Neuronal stem cell (in vitro differentiated cells): ENCODE data around the gene C3orf70.
A peak's percentile ranks its signal among the peaks of the same experiment; 100 is the strongest.

Experiments
- DNase-seq: peaks from one replicate; pipeline ENCODE4 v3.0.0-alpha.2; 2013; ENCODE audit warnings: low spot score
- H2AFZ ChIP-seq: one replicate; pipeline ENCODE4 v1.6.1; 2013; ENCODE audit warnings: mild to moderate bottlenecking, low read length, inconsistent platforms
- H2AK5ac ChIP-seq: 2 replicates; pipeline ENCODE4 v1.6.1; 2013; ENCODE audit warnings: low read depth, mild to moderate bottlenecking, inconsistent platforms, low read length, moderate library complexity, mixed read lengths
- H2BK120ac ChIP-seq: 2 replicates; pipeline ENCODE4 v1.6.1; 2013; ENCODE audit warnings: low read depth, mild to moderate bottlenecking, inconsistent platforms, low read length, moderate library complexity, mixed read lengths
- H2BK12ac ChIP-seq: one replicate; pipeline ENCODE4 v1.6.1; 2013; ENCODE audit warnings: low read length, inconsistent platforms
- H2BK15ac ChIP-seq: 2 replicates; pipeline ENCODE4 v1.6.1; 2013; ENCODE audit warnings: mild to moderate bottlenecking, low read length, inconsistent platforms, mixed read lengths
- H2BK5ac ChIP-seq: one replicate; pipeline ENCODE4 v1.6.1; 2013; ENCODE audit warnings: inconsistent platforms, mild to moderate bottlenecking, low read length, moderate library complexity
- H3K14ac ChIP-seq: one replicate; pipeline ENCODE4 v1.6.1; 2013; ENCODE audit warnings: low read length, inconsistent platforms
- H3K18ac ChIP-seq: 2 replicates; pipeline ENCODE4 v1.6.1; 2013; ENCODE audit warnings: low read length, inconsistent platforms
- H3K23ac ChIP-seq: 2 replicates; pipeline ENCODE4 v1.6.1; 2013; ENCODE audit warnings: low read depth, mild to moderate bottlenecking, mixed read lengths, low read length, inconsistent platforms; ENCODE audit not compliant: poor library complexity
- H3K27ac ChIP-seq: replicated peaks from 3 replicates; pipeline ENCODE4 v1.5.1; 2013; ENCODE audit warnings: low read length, inconsistent platforms
- H3K27me3 ChIP-seq, 3 experiments: 2 replicates each; pipeline ENCODE4 v1.6.1; 2013; ENCODE audit warnings: low read length in 3 of 3, mild to moderate bottlenecking in 2 of 3, inconsistent platforms in 1 of 3, low read depth in 1 of 3, mixed read lengths in 1 of 3, moderate library complexity in 1 of 3; ENCODE audit not compliant: control insufficient read depth in 3 of 3, insufficient read depth in 3 of 3
- H3K36me3 ChIP-seq, 2 donors: replicated peaks in 1 of 2; 2 replicates each; pipeline ENCODE4 v1.6.1; 2013; ENCODE audit warnings: low read length in 2 of 2; ENCODE audit not compliant: control insufficient read depth in 2 of 2, insufficient read depth in 2 of 2
- H3K4ac ChIP-seq: 2 replicates; pipeline ENCODE4 v1.6.1; 2013; ENCODE audit warnings: inconsistent platforms, mild to moderate bottlenecking, low read length, moderate library complexity
- H3K4me1 ChIP-seq, 2 donors: 1 replicate in 1 of 2; 2 replicates in 1 of 2; pipeline ENCODE4 v1.6.1; 2013; ENCODE audit warnings: low read length in 2 of 2, low read depth in 1 of 2; ENCODE audit not compliant: control insufficient read depth in 2 of 2, insufficient read depth in 1 of 2
- H3K4me2 ChIP-seq: one replicate; pipeline ENCODE4 v1.6.1; 2013; ENCODE audit warnings: mild to moderate bottlenecking, low read length, inconsistent platforms; ENCODE audit not compliant: insufficient read depth, poor library complexity, severe bottlenecking
- H3K4me3 ChIP-seq, 2 donors: 2 replicates each; pipeline ENCODE4 v1.5.1; 2013; ENCODE audit warnings: low read length in 2 of 2, mild to moderate bottlenecking in 2 of 2, inconsistent platforms in 1 of 2, moderate library complexity in 1 of 2
- H3K79me1 ChIP-seq: one replicate; pipeline ENCODE4 v1.6.1; 2013; ENCODE audit warnings: low read depth, mild to moderate bottlenecking, inconsistent platforms, low read length, moderate library complexity
- H3K9ac ChIP-seq: one replicate; pipeline ENCODE4 v1.6.1; 2013; ENCODE audit warnings: mild to moderate bottlenecking, low read depth, low read length, inconsistent platforms; ENCODE audit not compliant: poor library complexity
- H3K9me3 ChIP-seq, 2 donors: replicated peaks in 1 of 2; 2 replicates each; pipeline versions ENCODE3 to v1.6.1; 2013; ENCODE audit warnings: low read length in 2 of 2, mild to moderate bottlenecking in 2 of 2, inconsistent platforms in 1 of 2, low read depth in 1 of 2, mixed read lengths in 1 of 2, moderate library complexity in 1 of 2; ENCODE audit not compliant: control insufficient read depth in 2 of 2, insufficient read depth in 1 of 2
- H4K8ac ChIP-seq: one replicate; pipeline ENCODE4 v1.6.1; 2013; ENCODE audit warnings: low read depth, mild to moderate bottlenecking, inconsistent platforms, low read length, moderate library complexity
- H4K91ac ChIP-seq: one replicate; pipeline ENCODE4 v1.6.1; 2013; ENCODE audit warnings: low read length, low read depth, mild to moderate bottlenecking, inconsistent platforms; ENCODE audit not compliant: poor library complexity
- WGBS, 2 donors: extraction: QIAGEN DNeasy Blood & Tissue Kit; methylation state at CpG; one replicate each; pipeline ENCODE4 v1.1.7; 2013; ENCODE audit warnings: missing lambda C conversion rate in 2 of 2, mixed read lengths in 1 of 2; ENCODE audit not compliant: insufficient read length in 2 of 2, insufficient replicate concordance in 1 of 2; ENCODE audit errors: extremely low coverage in 2 of 2; 5-methylcytosine and 5-hydroxymethylcytosine counted together

C3orf70 gene

DNA sequence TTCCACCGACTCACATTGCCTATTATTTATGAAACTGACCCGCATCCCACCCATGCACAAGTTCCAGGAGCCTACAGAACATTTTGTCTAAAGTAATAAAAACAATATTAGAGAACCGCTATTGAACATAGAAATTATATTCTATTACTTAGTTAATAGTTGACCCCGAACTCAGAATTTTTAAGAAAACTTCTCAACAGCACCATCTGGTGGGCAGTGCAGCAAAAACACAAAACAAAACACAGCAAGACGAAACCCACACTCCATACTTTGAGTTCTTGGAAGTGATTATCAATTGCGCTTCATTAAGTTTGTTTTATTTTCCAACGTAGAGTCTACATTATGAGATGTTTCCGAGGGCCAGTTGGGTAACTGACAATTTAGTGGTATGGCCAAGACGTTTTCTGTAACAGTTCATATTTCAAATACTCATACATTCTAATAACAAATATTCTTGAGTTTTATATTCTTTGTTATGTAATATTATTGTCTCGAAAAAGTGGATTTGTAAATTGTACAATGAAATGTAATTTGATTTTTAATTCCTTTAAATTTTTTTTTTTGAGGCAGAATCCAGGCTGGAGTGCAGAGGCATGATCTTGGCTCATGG is 24.0 kb upstream of the C3orf70 start:
- WGBS, 2 donors, result no CpG with 5 or more reads among the region's 10 CpGs
- H3K4me2 ChIP-seq, result no peak overlapping the region

DNA sequence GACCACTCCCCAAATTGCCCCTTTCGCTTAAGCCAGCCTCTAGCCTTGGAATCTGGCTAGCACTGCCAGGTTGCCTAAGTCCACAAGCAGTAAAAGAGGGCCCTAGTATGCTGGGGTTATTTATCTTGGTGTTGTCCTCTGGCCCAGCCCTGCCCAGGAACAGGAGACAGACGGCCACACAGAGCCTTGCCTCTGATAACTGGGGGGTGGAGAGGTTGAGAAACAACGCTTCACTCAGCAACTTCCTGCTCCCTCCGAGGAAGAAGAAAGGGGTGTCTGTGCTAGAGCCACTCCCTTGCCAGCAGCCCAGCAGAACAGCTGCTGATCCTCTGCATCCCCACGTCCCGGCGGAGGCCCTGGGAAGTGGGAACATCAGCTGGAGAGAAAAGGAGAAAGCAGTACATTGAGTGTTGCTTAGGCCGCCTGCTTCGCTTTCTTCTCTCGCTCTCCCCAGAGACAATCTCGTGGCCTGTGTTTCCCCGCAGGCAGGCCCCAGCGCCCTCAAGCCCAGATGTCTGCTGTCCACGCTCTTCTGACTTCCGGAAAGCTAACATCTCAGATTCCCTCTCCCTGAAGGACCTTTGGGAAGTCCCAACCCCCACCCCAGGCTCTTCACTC is 22.6 kb upstream of the C3orf70 start:
- no peak for DNase-seq
- Histone ChIP-seq H3K18ac (peak overlapping the region; percentile 73), H2AK5ac (no peak overlapping the region), H2AFZ (peak overlapping the region; percentile 94), H4K91ac (no peak overlapping the region), H3K4me2 (no peak overlapping the region), H3K9ac (no peak overlapping the region), H3K4me3 (no peak overlapping the region), H3K79me1 (no peaks in the 10 kb centered on the region), H2BK5ac (no peak overlapping the region), H3K14ac (no peak overlapping the region), H3K36me3 (no peaks in the 10 kb centered on the region), H2BK120ac (no peak overlapping the region), H3K4me1 (peaks cover 2 to 8% of the 10 kb centered on the region in 2 donors), H3K4ac (no peak overlapping the region), H3K23ac (peak overlapping the region; percentile 13), H4K8ac (no peak overlapping the region), H3K27me3 (no peaks in the 10 kb centered on the region), H2BK12ac (no peak overlapping the region), H2BK15ac (peak overlapping the region; percentile 34), H3K9me3 (no peaks in the 10 kb centered on the region), H3K27ac (no peak overlapping the region)
- no CpG with 5 or more reads among the region's 15 CpGs for WGBS, 2 donors

More for the DNA sequence above, 24.0 kb upstream of the C3orf70 start:
- Histone ChIP-seq H3K14ac (no peak overlapping the region), H2AFZ (no peak overlapping the region), H3K27ac (no peak overlapping the region), H3K9me3 (no peaks in the 10 kb centered on the region), H3K27me3 (peaks cover 0 to 5% (median 0%) of the 10 kb centered on the region in 3 experiments), H2BK12ac (no peak overlapping the region), H2BK120ac (no peak overlapping the region), H2BK15ac (no peak overlapping the region), H3K4me3 (no peak overlapping the region), H3K79me1 (no peaks in the 10 kb centered on the region), H3K4ac (no peak overlapping the region), H2AK5ac (no peak overlapping the region), H3K36me3 (no peaks in the 10 kb centered on the region), H2BK5ac (no peak overlapping the region), H3K18ac (no peak overlapping the region), H4K8ac (no peak overlapping the region), H3K23ac (no peak overlapping the region), H3K9ac (no peak overlapping the region), H3K4me1 (peaks cover 2 to 8% of the 10 kb centered on the region in 2 donors), H4K91ac (no peak overlapping the region)
- DNase-seq, result peak; percentile 43

DNA sequence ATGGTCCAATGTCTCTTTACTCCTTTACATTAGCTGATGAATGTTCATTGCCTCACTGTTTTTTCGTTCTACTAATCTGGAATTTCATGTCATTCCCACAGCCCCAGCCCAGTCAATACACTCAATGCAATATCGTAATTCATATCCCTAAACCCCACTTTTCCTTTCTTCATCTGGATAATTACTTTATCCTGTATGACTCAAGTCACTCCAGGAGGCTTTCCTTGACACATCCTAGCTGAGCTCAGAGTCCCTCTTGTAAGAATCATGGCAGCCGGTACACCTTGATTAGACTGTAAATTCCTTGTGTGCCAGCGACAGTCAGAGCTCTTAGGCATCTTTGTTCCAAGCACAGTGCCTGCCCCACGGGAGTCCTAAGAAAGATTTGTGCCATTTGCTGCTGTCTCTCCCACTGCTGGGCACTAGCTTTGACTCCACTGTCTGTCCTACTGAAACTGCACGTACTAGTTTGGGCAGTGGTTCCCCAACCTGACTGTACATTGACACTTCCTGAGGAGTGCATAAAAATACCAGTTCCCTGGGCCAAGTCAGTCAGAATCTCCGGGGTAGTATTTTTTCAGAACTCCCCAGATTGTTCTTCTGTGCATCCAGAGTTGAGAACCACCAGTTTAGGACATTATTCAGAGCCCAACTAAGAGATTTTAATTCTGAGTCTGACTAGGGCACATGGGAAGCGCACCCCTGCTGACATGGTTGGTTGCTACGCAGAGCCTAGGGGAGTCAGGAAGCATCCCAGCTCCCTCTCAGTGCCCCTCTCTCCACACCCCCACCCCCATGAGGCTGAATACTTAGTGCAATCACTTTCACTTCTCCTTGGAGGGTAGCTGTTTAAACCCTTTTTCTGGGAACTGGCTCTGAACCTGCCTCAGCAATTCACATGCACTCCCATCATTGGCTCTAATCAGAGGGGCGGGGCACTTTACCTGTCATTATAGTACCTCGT is 19.5 kb upstream of the C3orf70 start:
- H4K91ac ChIP-seq, result no peak overlapping the region
- no peak overlapping the region for H3K18ac ChIP-seq
- H3K27me3 ChIP-seq, result no peaks in the 10 kb centered on the region
- no peak overlapping the region for H3K23ac ChIP-seq
- H2AFZ ChIP-seq, result peak overlapping the region; percentile 47
- H2BK5ac ChIP-seq, result no peak overlapping the region
- no peak overlapping the region for H3K4me2 ChIP-seq
- H3K79me1 ChIP-seq, result no peaks in the 10 kb centered on the region
- WGBS, 2 donors, result 100% methylated on average over 1 of the region's 11 CpGs
- no peak overlapping the region for H3K9ac ChIP-seq
- H3K4ac ChIP-seq, result no peak overlapping the region
- no peak overlapping the region for H4K8ac ChIP-seq
- no peak overlapping the region for H2BK12ac ChIP-seq
- no peak for DNase-seq
- no peak overlapping the region for H2BK15ac ChIP-seq
- peaks cover 2 to 8% of the 10 kb centered on the region in 2 donors for H3K4me1 ChIP-seq
- H3K4me3 ChIP-seq, result no peak overlapping the region
- H3K27ac ChIP-seq, result no peak overlapping the region
- H2BK120ac ChIP-seq, result no peak overlapping the region
- H2AK5ac ChIP-seq, result no peak overlapping the region
- no peaks in the 10 kb centered on the region for H3K36me3 ChIP-seq
- no peak overlapping the region for H3K14ac ChIP-seq
- no peaks in the 10 kb centered on the region for H3K9me3 ChIP-seq
